HG02798 (cell line): ENCODE results near the gene RFXAP.

Source experiments
- ATAC-seq: cut with Tn5 transposase; IDR thresholded peaks from one replicate; pipeline ENCODE4 v1.9.1; 2021; ENCODE audit warnings: mild to moderate bottlenecking; ENCODE audit not compliant: unreplicated experiment, poor library complexity

Gene RFXAP

GRCh38 chr13:36814465-36814864 is 4.6 kb upstream of the RFXAP start:
- no peak for ATAC-seq

GRCh38 chr13:36815062-36815461 is 4.0 kb upstream of the RFXAP start:
- no peak for ATAC-seq

- ATAC-seq = no peak
Observed at GRCh38 chr13:36817996-36818803, 822 bp upstream of the RFXAP start.

GRCh38 chr13:36819739-36820090 is 693 bp downstream of the RFXAP start:
- ATAC-seq = peak; percentile 10

- ATAC-seq = peak; percentile 52
Observed at GRCh38 chr13:36820222-36820621, 1.2 kb downstream of the RFXAP start.

- ATAC-seq = no peak
Observed at GRCh38 chr13:36822785-36823184, 3.8 kb downstream of the RFXAP start.

GRCh38 chr13:36829753-36830152 is 10.7 kb downstream of the RFXAP start:
- ATAC-seq = no peak

- no peak for ATAC-seq
Observed at GRCh38 chr13:36831291-36831690, 12.3 kb downstream of the RFXAP start.

- ATAC-seq = no peak
Observed at GRCh38 chr13:36834299-36834698, 15.3 kb downstream of the RFXAP start.

- ATAC-seq = no peak
Observed at GRCh38 chr13:36837354-36838092, 18.5 kb downstream of the RFXAP start.

- no peak for ATAC-seq
Observed at GRCh38 chr13:36839281-36839680, 20.3 kb downstream of the RFXAP start.

- no peak for ATAC-seq
Observed at GRCh38 chr13:36839981-36840380, 21.0 kb downstream of the RFXAP start.

GRCh38 chr13:36840718-36841250 is 21.8 kb downstream of the RFXAP start:
- ATAC-seq = no peak

GRCh38 chr13:36841391-36841790 is 22.4 kb downstream of the RFXAP start:
- ATAC-seq = no peak

GRCh38 chr13:36847606-36848005 is 28.6 kb downstream of the RFXAP start:
- ATAC-seq = no peak

- peak; percentile 69 for ATAC-seq
Observed at GRCh38 chr13:36848199-36848982, 29.4 kb downstream of the RFXAP start.

GRCh38 chr13:36850790-36851438 is 31.9 kb downstream of the RFXAP start:
- no peak for ATAC-seq

- ATAC-seq = no peak
Observed at GRCh38 chr13:36857253-36857652, 38.2 kb downstream of the RFXAP start.

GRCh38 chr13:36858290-36858689 is 39.3 kb downstream of the RFXAP start:
- ATAC-seq = peak; percentile 51

- ATAC-seq = no peak
Observed at GRCh38 chr13:36859259-36859658, 40.2 kb downstream of the RFXAP start.
